Transverse colon (tissue), 4 donors: ENCODE results near the gene DNAH8. TPM values are rescaled to one million over a fixed set of nuclear protein-coding genes. Genes with fewer than 3 reads are reported as not detected.

Source experiments
- DNase-seq: peaks from one replicate; pipeline ENCODE4 v3.0.0-alpha.2; 2019
- H3K27ac ChIP-seq, 4 donors: fragments of 200-600 bp; sonication (generic); 2 replicates each; pipeline ENCODE4 v1.5.1; 2016 to 2018; ENCODE audit warnings: inconsistent platforms in 4 of 4
- H3K27me3 ChIP-seq: fragments of 200-600 bp; sonication (generic); 2 replicates; pipeline ENCODE4 v1.5.1; 2017; ENCODE audit warnings: inconsistent platforms
- H3K36me3 ChIP-seq, 4 donors: fragments of 200-600 bp; sonication (generic); 2 replicates each; pipeline ENCODE4 v1.5.1; 2017 to 2019; ENCODE audit warnings: inconsistent platforms in 4 of 4
- H3K4me1 ChIP-seq, 4 donors: fragments of 200-600 bp; sonication (generic); 2 replicates each; pipeline ENCODE4 v1.5.1; 2017 to 2020; ENCODE audit warnings: inconsistent platforms in 4 of 4
- H3K4me3 ChIP-seq, 4 donors: fragments of 200-600 bp; sonication (generic); 1 replicate in 1 of 4; 2 replicates in 3 of 4; pipeline versions ENCODE4 v1.5.1 to v1.6.1; 2017 to 2019; ENCODE audit warnings: inconsistent platforms in 4 of 4
- H3K9me3 ChIP-seq, 2 donors: fragments of 200-600 bp; sonication (generic); 2 replicates each; pipeline ENCODE4 v1.5.1; 2017 to 2019; ENCODE audit warnings: inconsistent platforms in 2 of 2
- EP300 ChIP-seq: sonication (generic); formaldehyde crosslinking; IDR thresholded peaks from one replicate; pipeline ENCODE4 v1.6.1; 2017; ENCODE audit warnings: antibody characterized with exemption, low read depth
- POLR2A ChIP-seq: fragments of 450-650 bp; IDR thresholded peaks from one replicate; pipeline ENCODE4 v1.6.1; 2016; ENCODE audit warnings: antibody characterized with exemption, mild to moderate bottlenecking, moderate library complexity
- POLR2AphosphoS5 ChIP-seq, 3 donors: sonication (generic); formaldehyde crosslinking; IDR thresholded peaks; one replicate each; pipeline ENCODE4 v1.6.1; 2016; ENCODE audit warnings: antibody characterized with exemption in 3 of 3
- whole genome bisulfite sequencing, 2 donors: methylation state at CpG; one replicate each; pipeline ENCODE4 v1.1.5; 2018; ENCODE audit warnings: low coverage in 1 of 2; 5-methylcytosine and 5-hydroxymethylcytosine counted together
- in situ Hi-C, 4 donors: fragments of 200-750 bp; cut with MboI; loops; one replicate each; pipeline versions ENCODE4 v1.15.0 to v1.15.1; 2017; ENCODE audit warnings: low sequenced_read_pairs in 3 of 4, low pct_ligation_motif_present in 1 of 4, low pct_unique_long_range_greater_than_20kb in 1 of 4
- intact Hi-C: fragments of 100-400 bp; cut with DNase I; formaldehyde crosslinking; loops from one replicate; pipeline ENCODE4 v1.15.1; 2023; ENCODE audit warnings: low total_unique reads
- total RNA-seq, 4 donors: library from RNA; depleted of rRNA; stranded (reverse); fragments of >200 nt; gene quantifications; one replicate each; pipeline ENCODE4 v1.1.0, GENCODE V29; 2016
- TF ChIP-seq, protein P1 (sequence below), 5 experiments: fragments of 200-600 bp in 3 of 5; fragments of 450-650 bp in 2 of 5; sonication (generic) in 3 of 5; IDR thresholded peaks; 1 replicate in 2 of 5; 2 replicates in 3 of 5; pipeline ENCODE4 v1.5.1; 2016 to 2017; ENCODE audit warnings: antibody characterized with exemption in 5 of 5, inconsistent platforms in 3 of 5, mild to moderate bottlenecking in 2 of 5, moderate library complexity in 1 of 5

Gene DNAH8
- total RNA-seq, 4 donors from 2014 or later = 0.16 TPM; not detected in 3

DNA sequence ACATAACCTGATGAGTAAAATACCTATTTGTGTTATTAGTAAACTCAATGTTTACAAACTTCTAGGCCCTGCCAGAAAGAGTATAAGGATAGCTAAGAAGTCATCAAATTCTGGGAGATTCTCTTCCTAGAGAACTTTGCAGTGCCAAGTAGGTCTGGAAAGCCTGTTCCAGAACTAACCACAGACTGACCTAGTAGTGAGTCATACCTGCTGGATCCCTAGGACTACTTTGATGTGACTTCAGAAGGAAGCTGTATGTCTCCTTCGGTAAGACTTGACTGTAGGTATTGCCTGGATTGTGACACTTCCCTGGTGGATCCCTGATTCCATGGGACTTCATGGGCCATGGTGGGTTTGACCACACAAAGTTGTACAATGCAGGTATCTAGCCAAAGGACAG lies 131.7 kb downstream of the DNAH8 start:
- WGBS, 2 donors = 73% methylated on average over 1 of the region's 1 CpG; no CpG with 5 or more reads in 1 of the 2 donors
- H3K36me3 ChIP-seq = no peaks in the 10 kb centered on the region
- no peak overlapping the region for H3K4me3 ChIP-seq
- no peak overlapping the region for H3K27ac ChIP-seq
- TF ChIP-seq EP300 (no peak), POLR2AphosphoS5 (IDR thresholded peaks at IDR 0.05) (no peak), POLR2A (no peak)
- TF ChIP-seq, protein P1, sequence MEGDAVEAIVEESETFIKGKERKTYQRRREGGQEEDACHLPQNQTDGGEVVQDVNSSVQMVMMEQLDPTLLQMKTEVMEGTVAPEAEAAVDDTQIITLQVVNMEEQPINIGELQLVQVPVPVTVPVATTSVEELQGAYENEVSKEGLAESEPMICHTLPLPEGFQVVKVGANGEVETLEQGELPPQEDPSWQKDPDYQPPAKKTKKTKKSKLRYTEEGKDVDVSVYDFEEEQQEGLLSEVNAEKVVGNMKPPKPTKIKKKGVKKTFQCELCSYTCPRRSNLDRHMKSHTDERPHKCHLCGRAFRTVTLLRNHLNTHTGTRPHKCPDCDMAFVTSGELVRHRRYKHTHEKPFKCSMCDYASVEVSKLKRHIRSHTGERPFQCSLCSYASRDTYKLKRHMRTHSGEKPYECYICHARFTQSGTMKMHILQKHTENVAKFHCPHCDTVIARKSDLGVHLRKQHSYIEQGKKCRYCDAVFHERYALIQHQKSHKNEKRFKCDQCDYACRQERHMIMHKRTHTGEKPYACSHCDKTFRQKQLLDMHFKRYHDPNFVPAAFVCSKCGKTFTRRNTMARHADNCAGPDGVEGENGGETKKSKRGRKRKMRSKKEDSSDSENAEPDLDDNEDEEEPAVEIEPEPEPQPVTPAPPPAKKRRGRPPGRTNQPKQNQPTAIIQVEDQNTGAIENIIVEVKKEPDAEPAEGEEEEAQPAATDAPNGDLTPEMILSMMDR (IDR thresholded peaks at IDR 0.05) = no peak
- peaks cover 9% of the 10 kb centered on the region for H3K27me3 ChIP-seq
- H3K9me3 ChIP-seq = no peaks in the 10 kb centered on the region
- DNase-seq = no peak
- intact Hi-C loops = no loop called here
- H3K4me1 ChIP-seq = no peaks in the 10 kb centered on the region
- in situ Hi-C loops = no loop called here

DNA sequence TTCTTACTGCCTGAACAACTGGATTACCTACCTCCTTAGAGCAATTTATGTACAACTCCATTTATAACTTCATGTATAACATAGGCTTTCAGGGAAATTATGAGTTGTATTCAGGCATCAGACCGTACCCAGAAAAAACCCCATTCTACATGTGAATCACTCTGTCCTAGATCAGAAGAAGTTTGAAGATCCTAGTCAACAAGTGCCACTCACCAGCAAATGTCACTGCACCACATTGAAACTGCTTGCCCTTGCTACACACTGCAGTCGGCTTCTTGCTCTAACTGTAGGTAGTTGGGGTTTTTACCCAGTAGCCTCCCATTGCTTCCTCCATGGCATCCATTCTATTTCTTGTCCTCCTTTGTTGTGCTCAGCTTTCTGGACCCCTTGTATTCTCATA lies 132.4 kb downstream of the DNAH8 start:
- H3K9me3 ChIP-seq = no peaks in the 10 kb centered on the region
- intact Hi-C loops = no loop called here
- H3K27me3 ChIP-seq = peaks cover 6% of the 10 kb centered on the region
- no peak overlapping the region for H3K4me3 ChIP-seq
- DNase-seq = no peak
- 56 to 78% methylated on average over 2 of the region's 2 CpGs for WGBS, 2 donors
- H3K27ac ChIP-seq = no peak overlapping the region
- H3K36me3 ChIP-seq = no peaks in the 10 kb centered on the region
- H3K4me1 ChIP-seq = no peaks in the 10 kb centered on the region
- in situ Hi-C loops = no loop called here
- TF ChIP-seq POLR2AphosphoS5 (IDR thresholded peaks at IDR 0.05) (no peak), EP300 (no peak), POLR2A (no peak)
- TF ChIP-seq, protein P1 (IDR thresholded peaks at IDR 0.05) = no peak

DNA sequence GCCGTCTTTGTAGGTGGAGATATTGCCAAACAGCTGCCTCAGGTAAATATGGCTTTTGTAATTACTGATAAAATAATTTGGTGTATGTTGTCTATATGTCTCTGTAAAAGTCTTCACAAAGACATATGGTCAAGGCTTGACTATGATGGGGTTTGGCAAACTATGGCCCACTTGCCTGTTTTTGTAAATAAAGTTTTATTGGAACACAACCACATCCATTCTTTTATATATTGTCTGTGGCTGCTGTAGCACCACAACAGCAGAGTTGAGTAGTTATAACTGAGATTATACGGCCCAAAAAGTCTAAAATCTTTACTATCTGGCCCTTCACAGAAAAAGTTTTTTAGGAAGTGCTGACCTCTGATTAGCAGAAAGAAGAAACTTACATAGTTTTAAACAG lies 133.6 kb downstream of the DNAH8 start:
- in situ Hi-C loops = no loop called here
- intact Hi-C loops = no loop called here
- TF ChIP-seq EP300 (no peak), POLR2AphosphoS5 (IDR thresholded peaks at IDR 0.05) (no peak), POLR2A (no peak)
- TF ChIP-seq, protein P1 (IDR thresholded peaks at IDR 0.05) = no peak
- Histone ChIP-seq H3K9me3 (no peaks in the 10 kb centered on the region), H3K4me1 (no peaks in the 10 kb centered on the region), H3K27me3 (no peaks in the 10 kb centered on the region), H3K4me3 (no peak overlapping the region), H3K36me3 (no peaks in the 10 kb centered on the region), H3K27ac (no peak overlapping the region)
- no peak for DNase-seq
- WGBS, 2 donors = 81 to 95% methylated on average over 2 of the region's 2 CpGs

DNA sequence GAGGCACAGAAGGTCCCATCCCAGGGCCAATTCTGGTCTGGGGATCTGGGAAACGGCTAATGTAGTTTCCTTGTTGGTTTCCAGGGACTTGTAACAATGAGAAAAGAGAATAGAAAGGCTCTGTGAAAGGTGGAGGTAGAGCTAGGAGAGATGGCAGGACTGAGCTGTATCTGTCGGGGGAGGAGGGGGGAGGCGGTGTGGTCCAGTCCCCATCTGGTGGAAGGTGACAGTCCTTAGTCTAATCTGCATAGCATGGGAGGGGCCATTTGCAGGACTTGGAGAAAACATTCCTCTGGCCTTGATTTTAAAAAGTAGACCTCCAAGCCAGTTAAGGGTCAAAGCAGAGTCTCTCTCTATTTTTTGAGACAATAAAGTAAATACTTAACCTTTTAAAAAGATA lies 137.1 kb downstream of the DNAH8 start:
- Histone ChIP-seq H3K27ac (no peak overlapping the region), H3K36me3 (no peaks in the 10 kb centered on the region), H3K27me3 (no peaks in the 10 kb centered on the region), H3K4me3 (no peak overlapping the region), H3K9me3 (no peaks in the 10 kb centered on the region), H3K4me1 (no peaks in the 10 kb centered on the region)
- in situ Hi-C loops = loop anchor here in 3 of 4 donors (25.0 kb wide), 2 partner anchors 310 to 460 kb away; partner anchors contain the start of genes KCNK16 (in 2 of the 3) and KCNK17 (in 2 of the 3)
- no peak for DNase-seq
- 74 to 86% methylated on average over 3 of the region's 3 CpGs for WGBS, 2 donors
- TF ChIP-seq, protein P1 (IDR thresholded peaks at IDR 0.05) = no peak
- TF ChIP-seq EP300 (no peak), POLR2A (no peak), POLR2AphosphoS5 (IDR thresholded peaks at IDR 0.05) (no peak)
- intact Hi-C loops = no loop called here
